Astrocyte of the cerebellum (primary cell): Measurements from ENCODE around the gene PREPL.

Experiments used
- DNase-seq: peaks from one replicate; pipeline ENCODE4 v3.0.0-alpha.2; 2011; ENCODE audit warnings: low read depth
- H3K4me3 ChIP-seq: 2 replicates; pipeline ENCODE4 v1.5.1; 2011; ENCODE audit warnings: mild to moderate bottlenecking, low read depth, low read length, moderate library complexity
- CTCF ChIP-seq: IDR thresholded peaks from 2 replicates; pipeline ENCODE4 v1.5.1; 2012; ENCODE audit warnings: low read length, low read depth, moderate library complexity, mild to moderate bottlenecking; ENCODE audit errors: missing control alignments
- in situ Hi-C: cut with HindIII; loops from 2 replicates; pipeline ENCODE4 v1.10.0; 2017; ENCODE audit warnings: low sequenced_read_pairs

PREPL gene

GRCh38 chr2:44324971-44325426 is 36.3 kb downstream of the PREPL start:
- DNase-seq = peak; percentile 48
- no peak overlapping the region for H3K4me3 ChIP-seq
- TF ChIP-seq CTCF = no peak
- in situ Hi-C loops = no loop called here

GRCh38 chr2:44321360-44321759 is 39.9 kb downstream of the PREPL start:
- DNase-seq = no peak
- in situ Hi-C loops = no loop called here
- TF ChIP-seq CTCF = no peak
- no peak overlapping the region for H3K4me3 ChIP-seq

GRCh38 chr2:44320832-44321231 is 40.5 kb downstream of the PREPL start:
- H3K4me3 ChIP-seq = no peak overlapping the region
- DNase-seq = no peak
- TF ChIP-seq CTCF = no peak
- in situ Hi-C loops = no loop called here

DNA sequence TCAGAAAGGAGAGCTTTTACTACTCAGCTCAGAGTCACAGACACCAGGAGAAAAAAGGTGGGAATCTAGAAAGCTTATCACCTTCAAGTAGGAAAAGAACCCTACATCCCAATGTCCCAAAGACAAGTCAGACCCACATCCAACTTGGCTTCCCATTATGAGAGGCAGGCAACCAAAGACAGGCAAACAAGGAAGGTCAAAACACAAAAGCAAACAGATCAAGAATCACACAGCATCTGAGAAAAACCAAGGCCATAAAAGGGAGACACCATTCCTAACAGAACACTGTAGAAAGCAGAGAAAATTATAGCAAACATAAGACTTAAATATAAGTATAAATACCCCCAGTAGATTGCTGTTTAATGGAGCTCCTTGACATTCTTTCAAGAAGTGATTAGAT is 45.3 kb downstream of the PREPL start:
- no peak overlapping the region for H3K4me3 ChIP-seq
- in situ Hi-C loops = no loop called here

DNA sequence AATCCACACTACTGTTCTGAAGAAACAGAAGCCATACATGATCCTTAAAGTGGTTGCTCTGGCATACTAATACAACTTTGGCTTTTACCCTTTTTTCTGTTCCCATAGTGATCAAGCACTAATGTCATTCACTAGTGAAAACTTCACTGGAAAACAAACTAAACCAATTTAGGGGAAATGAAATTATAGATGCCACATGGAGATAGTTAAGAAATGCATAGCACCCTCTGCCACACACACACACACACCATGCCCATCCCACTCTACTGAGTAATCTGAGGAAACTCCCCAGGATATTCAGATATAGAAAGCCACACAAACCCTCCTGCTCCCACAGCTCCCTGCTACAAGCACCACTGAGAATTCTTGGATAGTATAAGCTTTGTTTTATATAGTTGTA is 46.9 kb downstream of the PREPL start:
- no peak for TF ChIP-seq CTCF
- H3K4me3 ChIP-seq = no peak overlapping the region
- in situ Hi-C loops = no loop called here
- DNase-seq = no peak

More for the DNA sequence above, 45.3 kb downstream of the PREPL start:
- no peak for TF ChIP-seq CTCF
- DNase-seq = no peak

DNA sequence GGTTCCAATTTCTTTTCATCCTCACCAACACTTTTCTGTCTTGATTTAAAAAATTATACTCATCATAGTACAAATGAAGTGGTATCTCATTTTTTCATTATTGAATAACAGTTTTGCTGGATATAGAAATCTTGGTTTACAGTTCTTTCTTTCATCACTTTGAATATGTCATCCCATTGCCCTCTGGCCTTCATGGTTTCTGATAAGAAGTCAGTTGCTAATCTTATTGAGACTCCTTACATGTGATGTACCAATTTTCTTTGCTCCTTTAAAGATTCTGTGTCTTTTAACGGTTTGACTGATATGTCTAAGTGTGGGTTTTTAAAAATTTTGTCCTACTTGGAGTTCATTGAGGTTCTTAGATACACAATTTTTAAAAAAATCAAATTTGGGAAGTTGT is 51.0 kb downstream of the PREPL start:
- no peak overlapping the region for H3K4me3 ChIP-seq
- no peak for TF ChIP-seq CTCF
- DNase-seq = no peak
- in situ Hi-C loops = no loop called here

DNA sequence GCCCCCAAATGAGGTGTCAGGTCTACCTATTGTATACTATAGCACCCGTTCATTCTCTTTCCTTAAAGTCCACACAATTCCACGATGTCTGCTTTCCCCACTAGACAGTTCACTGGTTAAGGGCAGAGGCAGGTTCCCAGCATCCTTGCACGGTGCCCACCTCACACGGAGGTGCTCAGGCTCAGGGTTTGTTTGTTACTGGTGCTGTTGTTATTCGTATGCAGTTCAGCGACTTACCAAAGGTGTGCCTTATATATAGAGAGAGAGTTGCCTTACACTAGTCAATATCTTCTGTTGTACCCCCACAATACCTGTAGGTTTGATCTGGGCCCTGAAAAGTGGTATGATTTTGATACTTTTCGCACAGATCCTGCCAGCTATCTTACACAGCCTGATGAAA is 55.4 kb downstream of the PREPL start:
- no peak overlapping the region for H3K4me3 ChIP-seq
- no peak for DNase-seq
- no peak for TF ChIP-seq CTCF

More for the DNA sequence above, 55.4 kb downstream of the PREPL start:
- in situ Hi-C loops = no loop called here
